MM.1S (cell line): ENCODE results near the gene COX6A1.

Source experiments
- EZH2 ChIP-seq: fragments of 300-600 bp; sonication (generic); optimal IDR thresholded peaks from 2 replicates; pipeline ENCODE3; 2017; ENCODE audit warnings: low read depth, mild to moderate bottlenecking, antibody characterized with exemption, low read length, mixed read lengths
- EZH2phosphoT487 ChIP-seq: fragments of 300-600 bp; sonication (generic); IDR thresholded peaks from 2 replicates; pipeline ENCODE4 v1.6.1; 2018; ENCODE audit warnings: antibody characterized with exemption, low read length
- TF ChIP-seq, protein P1 (sequence below): fragments of 300-600 bp; sonication (generic); IDR thresholded peaks from 2 replicates; pipeline ENCODE4 v1.5.1; 2016; ENCODE audit warnings: antibody characterized with exemption, low read length, mixed read lengths

DNA sequence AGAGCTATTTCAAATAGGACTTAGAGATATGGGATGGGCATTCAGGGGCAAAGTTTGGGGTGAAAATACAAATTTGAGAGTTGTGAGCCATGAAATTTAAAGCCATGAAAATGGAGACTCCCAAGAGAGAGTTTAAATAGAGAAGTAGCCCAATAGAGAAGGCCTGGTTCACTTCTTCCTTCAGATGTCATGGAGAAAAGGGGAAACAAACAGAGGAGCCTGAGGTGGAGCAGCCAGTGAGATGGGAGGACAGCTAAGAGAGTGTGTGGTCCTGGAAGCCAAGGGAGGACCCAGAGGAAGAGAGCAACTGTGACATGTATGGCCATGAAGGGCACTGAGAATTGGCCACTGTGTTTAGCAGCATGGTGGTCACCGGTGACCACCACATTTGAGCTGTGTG lies 45.7 kb downstream of the COX6A1 start:
- TF ChIP-seq, protein P1, sequence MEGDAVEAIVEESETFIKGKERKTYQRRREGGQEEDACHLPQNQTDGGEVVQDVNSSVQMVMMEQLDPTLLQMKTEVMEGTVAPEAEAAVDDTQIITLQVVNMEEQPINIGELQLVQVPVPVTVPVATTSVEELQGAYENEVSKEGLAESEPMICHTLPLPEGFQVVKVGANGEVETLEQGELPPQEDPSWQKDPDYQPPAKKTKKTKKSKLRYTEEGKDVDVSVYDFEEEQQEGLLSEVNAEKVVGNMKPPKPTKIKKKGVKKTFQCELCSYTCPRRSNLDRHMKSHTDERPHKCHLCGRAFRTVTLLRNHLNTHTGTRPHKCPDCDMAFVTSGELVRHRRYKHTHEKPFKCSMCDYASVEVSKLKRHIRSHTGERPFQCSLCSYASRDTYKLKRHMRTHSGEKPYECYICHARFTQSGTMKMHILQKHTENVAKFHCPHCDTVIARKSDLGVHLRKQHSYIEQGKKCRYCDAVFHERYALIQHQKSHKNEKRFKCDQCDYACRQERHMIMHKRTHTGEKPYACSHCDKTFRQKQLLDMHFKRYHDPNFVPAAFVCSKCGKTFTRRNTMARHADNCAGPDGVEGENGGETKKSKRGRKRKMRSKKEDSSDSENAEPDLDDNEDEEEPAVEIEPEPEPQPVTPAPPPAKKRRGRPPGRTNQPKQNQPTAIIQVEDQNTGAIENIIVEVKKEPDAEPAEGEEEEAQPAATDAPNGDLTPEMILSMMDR: no peak
- TF ChIP-seq EZH2 (no peak), EZH2phosphoT487 (no peak)
